T-helper 2 cell treated with Interferon-gamma antibody and Interleukin-4, amounts not matched to agents 5 μg/mL and 100 μg/mL, for 36 hours (primary cell): ENCODE data around the gene ARMCX5.
A peak's percentile ranks its signal among the peaks of the same experiment; 100 is the strongest.

ENCODE experiments used
- DNase-seq: peaks from one replicate; pipeline ENCODE4 v3.0.0; 2021; ENCODE audit warnings: low spot score
- H3K27ac Mint-ChIP-seq: one replicate; pipeline ENCODE4 v1.8.0; 2021; ENCODE audit warnings: mild to moderate bottlenecking, mixed read lengths
- H3K27me3 Mint-ChIP-seq: one replicate; pipeline ENCODE4 v1.8.0; 2021; ENCODE audit warnings: low read depth, mixed read lengths
- H3K36me3 Mint-ChIP-seq: one replicate; pipeline ENCODE4 v1.8.0; 2021; ENCODE audit warnings: low read depth, mixed read lengths
- H3K4me1 Mint-ChIP-seq: one replicate; pipeline ENCODE4 v1.8.0; 2021; ENCODE audit warnings: low read depth, mixed read lengths
- H3K4me3 Mint-ChIP-seq: one replicate; pipeline ENCODE4 v1.8.0; 2022; ENCODE audit warnings: mild to moderate bottlenecking, moderate library complexity, mixed read lengths
- H3K9me3 Mint-ChIP-seq: one replicate; pipeline ENCODE4 v1.8.0; 2021; ENCODE audit warnings: mixed read lengths

Gene ARMCX5

GRCh38 chrX:102599084-102599950 is at the start of gene ARMCX5:
ARMCX5 (plus strand) TSS chrX:102599515; CDS start chrX:102602142, 2,627 bp downstream.
- Mint-ChIP-seq H3K36me3 (peaks cover 10% of the 10 kb centered on the region), H3K27me3 (no peaks in the 10 kb centered on the region), H3K4me3 (peak within 1 kb of the TSS; percentile 98), H3K9me3 (no peaks in the 10 kb centered on the region), H3K4me1 (peaks cover 13% of the 10 kb centered on the region), H3K27ac (peak within 1 kb of the TSS; percentile 92)
- peak; percentile 59 for DNase-seq

- no peaks in the 10 kb centered on the region for H3K9me3 Mint-ChIP-seq
- H3K27me3 Mint-ChIP-seq, result peaks cover 4% of the 10 kb centered on the region
- no peaks in the 10 kb centered on the region for H3K36me3 Mint-ChIP-seq
- H3K27ac Mint-ChIP-seq, result no peak overlapping the region
- DNase-seq, result no peak
- H3K4me3 Mint-ChIP-seq, result no peak overlapping the region
- no peaks in the 10 kb centered on the region for H3K4me1 Mint-ChIP-seq
Measured at GRCh38 chrX:102558607-102559006, 40.7 kb upstream of the ARMCX5 start.

- Mint-ChIP-seq H3K9me3 (no peaks in the 10 kb centered on the region), H3K27ac (no peak overlapping the region), H3K4me3 (no peak overlapping the region), H3K27me3 (peaks cover 2% of the 10 kb centered on the region), H3K36me3 (no peaks in the 10 kb centered on the region), H3K4me1 (no peaks in the 10 kb centered on the region)
- DNase-seq, result no peak
Measured at GRCh38 chrX:102560423-102561068, 38.8 kb upstream of the ARMCX5 start.

DNA sequence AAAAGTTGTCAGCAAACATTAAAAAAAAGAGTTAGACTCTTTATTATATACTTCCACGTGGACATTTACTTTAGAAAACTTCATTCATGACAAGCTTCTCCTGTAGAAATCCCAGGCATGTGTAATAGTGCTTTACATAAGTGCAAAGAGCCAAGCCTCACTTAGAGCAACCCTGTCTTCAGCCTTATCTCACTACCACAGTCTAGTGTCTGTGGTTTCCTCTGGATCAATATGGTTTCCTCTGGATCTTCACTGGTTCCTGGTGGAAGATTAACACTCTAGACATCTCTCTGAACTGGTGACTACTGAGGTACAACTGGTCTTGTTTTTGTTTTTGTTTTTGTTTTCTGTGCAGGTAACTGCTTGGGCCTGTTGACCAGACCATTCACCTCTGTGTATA is 18.4 kb upstream of the ARMCX5 start:
- no peak overlapping the region for H3K4me3 Mint-ChIP-seq
- H3K36me3 Mint-ChIP-seq, result no peaks in the 10 kb centered on the region
- no peaks in the 10 kb centered on the region for H3K27me3 Mint-ChIP-seq

DNA sequence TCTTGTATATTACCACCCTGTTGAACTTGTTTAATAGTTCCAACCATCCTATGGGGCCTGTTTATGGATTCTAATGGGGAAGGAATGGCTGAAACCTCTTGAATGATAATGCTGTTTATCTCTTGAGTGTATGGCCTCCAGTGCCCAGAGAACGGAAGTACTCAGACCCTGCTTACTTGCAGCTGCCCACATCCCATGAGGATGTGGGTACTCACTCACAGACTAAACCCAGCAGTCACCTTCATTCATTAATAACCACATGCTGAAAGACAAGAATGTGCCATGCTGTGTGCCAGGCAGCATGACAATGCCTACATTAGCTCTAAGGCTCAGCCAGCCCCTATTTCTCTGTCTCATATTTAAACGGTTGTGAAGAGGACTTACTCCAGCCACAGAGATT is 5.9 kb upstream of the ARMCX5 start:
- Mint-ChIP-seq H3K4me1 (peaks cover 3% of the 10 kb centered on the region), H3K4me3 (no peak overlapping the region), H3K9me3 (no peaks in the 10 kb centered on the region), H3K27me3 (peaks cover 3% of the 10 kb centered on the region), H3K27ac (no peak overlapping the region), H3K36me3 (no peaks in the 10 kb centered on the region)
- no peak for DNase-seq

More for the DNA sequence above, 18.4 kb upstream of the ARMCX5 start:
- H3K4me1 Mint-ChIP-seq, result no peaks in the 10 kb centered on the region
- no peaks in the 10 kb centered on the region for H3K9me3 Mint-ChIP-seq
- DNase-seq, result no peak
- H3K27ac Mint-ChIP-seq, result no peak overlapping the region

GRCh38 chrX:102599951-102600579 is 750 bp downstream of the ARMCX5 start:
- peaks cover 10% of the 10 kb centered on the region for H3K36me3 Mint-ChIP-seq
- H3K27me3 Mint-ChIP-seq, result no peaks in the 10 kb centered on the region
- H3K4me3 Mint-ChIP-seq, result peak overlapping the region; percentile 98
- no peak for DNase-seq
- peaks cover 13% of the 10 kb centered on the region for H3K4me1 Mint-ChIP-seq
- H3K27ac Mint-ChIP-seq, result peak overlapping the region; percentile 92
- no peaks in the 10 kb centered on the region for H3K9me3 Mint-ChIP-seq

DNA sequence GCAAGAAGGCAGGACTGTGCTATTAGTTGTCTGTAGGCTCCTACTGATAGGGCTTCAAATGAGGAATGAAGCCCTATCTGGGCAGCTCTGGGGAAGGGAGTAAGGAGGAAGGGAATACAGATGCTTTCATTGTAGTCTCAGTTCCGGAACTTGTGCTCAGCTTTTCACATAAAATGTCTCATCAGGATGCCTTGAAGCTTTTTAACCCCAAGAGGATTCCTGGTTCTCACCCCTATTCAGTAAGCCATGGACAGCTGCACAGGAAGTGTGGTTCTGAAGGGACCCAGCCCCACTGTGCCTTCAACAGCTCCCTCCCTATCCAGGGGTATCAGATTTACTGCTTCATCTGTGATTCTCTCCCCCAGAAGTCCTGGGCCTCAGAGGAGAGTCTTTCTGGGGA is 5.0 kb downstream of the ARMCX5 start:
- no peak overlapping the region for H3K4me3 Mint-ChIP-seq

DNA sequence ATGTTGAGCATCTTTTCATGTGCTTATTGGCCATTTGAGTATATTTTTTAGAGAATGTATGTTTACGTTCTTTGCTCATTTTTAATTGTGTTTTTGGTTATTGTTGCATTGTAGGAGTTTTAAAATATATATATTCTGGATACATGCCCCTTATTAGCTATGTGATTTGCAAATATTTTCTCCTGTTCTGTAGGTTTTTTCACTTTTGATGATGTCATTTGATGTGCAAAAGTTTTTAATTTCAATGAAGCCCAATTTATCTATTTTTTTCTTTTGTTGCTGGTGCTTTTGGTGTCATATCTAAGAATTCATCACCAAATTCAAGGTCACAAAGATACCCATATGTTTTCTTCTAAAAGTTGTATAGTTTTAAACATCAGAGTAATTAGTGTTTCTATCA is 6.8 kb downstream of the ARMCX5 start:
- Mint-ChIP-seq H3K27ac (no peak overlapping the region), H3K4me3 (no peak overlapping the region), H3K9me3 (no peaks in the 10 kb centered on the region), H3K36me3 (peaks cover 30% of the 10 kb centered on the region), H3K4me1 (no peaks in the 10 kb centered on the region), H3K27me3 (no peaks in the 10 kb centered on the region)
- no peak for DNase-seq

More for the DNA sequence above, 5.0 kb downstream of the ARMCX5 start:
- no peak for DNase-seq
- H3K4me1 Mint-ChIP-seq, result peaks cover 9% of the 10 kb centered on the region
- H3K9me3 Mint-ChIP-seq, result no peaks in the 10 kb centered on the region
- peaks cover 22% of the 10 kb centered on the region for H3K36me3 Mint-ChIP-seq
- no peak overlapping the region for H3K27ac Mint-ChIP-seq
- no peaks in the 10 kb centered on the region for H3K27me3 Mint-ChIP-seq

- DNase-seq, result no peak
- no peak overlapping the region for H3K27ac Mint-ChIP-seq
- no peaks in the 10 kb centered on the region for H3K9me3 Mint-ChIP-seq
- H3K27me3 Mint-ChIP-seq, result no peaks in the 10 kb centered on the region
- H3K36me3 Mint-ChIP-seq, result peaks cover 24% of the 10 kb centered on the region
- H3K4me1 Mint-ChIP-seq, result no peaks in the 10 kb centered on the region
- H3K4me3 Mint-ChIP-seq, result no peak overlapping the region
Measured at GRCh38 chrX:102610905-102611304, 11.6 kb downstream of the ARMCX5 start.

DNA sequence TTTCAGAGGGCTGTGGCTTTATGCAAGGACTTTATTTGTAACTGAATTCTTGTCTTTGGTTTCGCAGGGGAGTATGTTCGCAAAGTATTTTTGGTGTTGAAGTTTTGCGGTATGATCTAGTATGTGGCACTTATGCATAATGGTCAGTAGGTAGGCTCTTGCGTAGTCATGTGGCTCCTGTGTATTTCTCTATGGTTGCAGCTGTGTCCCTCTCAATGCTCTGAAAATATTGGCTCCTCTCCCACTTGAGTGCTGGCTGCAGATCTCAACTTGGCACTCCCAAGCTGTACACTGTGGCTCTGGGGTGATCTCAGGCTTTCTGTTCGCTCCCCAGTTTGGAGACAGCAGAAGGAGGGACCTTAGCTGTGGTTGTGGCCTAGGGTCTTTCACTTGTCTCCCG is 24.8 kb downstream of the ARMCX5 start:
- Mint-ChIP-seq H3K27me3 (no peaks in the 10 kb centered on the region), H3K36me3 (peaks cover 6% of the 10 kb centered on the region), H3K4me1 (peaks cover 1% of the 10 kb centered on the region), H3K4me3 (no peak overlapping the region), H3K9me3 (peaks cover 34% of the 10 kb centered on the region), H3K27ac (no peak overlapping the region)
- no peak for DNase-seq

DNA sequence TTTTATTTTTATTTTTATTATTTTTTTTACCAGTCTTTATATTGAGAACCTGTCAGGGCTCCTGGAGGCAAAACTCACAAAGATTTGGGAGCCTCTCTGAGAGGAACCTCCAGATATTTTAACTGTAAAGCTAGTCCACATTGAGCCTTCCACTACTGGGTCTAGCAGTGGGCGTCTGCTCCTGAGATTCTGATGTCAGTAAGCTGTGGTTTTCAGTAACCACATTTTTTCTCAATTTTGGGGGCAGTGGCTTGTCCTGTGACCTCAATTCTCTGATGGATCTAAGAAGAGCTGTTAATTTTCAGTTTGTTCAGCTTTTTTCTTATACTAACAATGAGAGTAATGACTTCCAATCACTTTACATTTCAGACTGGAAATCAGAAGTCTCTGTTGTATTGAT is 28.3 kb downstream of the ARMCX5 start:
- Mint-ChIP-seq H3K27me3 (no peaks in the 10 kb centered on the region), H3K9me3 (peaks cover 7% of the 10 kb centered on the region), H3K27ac (no peak overlapping the region), H3K4me3 (no peak overlapping the region), H3K4me1 (peaks cover 1% of the 10 kb centered on the region), H3K36me3 (peaks cover 2% of the 10 kb centered on the region)
- no peak for DNase-seq

DNA sequence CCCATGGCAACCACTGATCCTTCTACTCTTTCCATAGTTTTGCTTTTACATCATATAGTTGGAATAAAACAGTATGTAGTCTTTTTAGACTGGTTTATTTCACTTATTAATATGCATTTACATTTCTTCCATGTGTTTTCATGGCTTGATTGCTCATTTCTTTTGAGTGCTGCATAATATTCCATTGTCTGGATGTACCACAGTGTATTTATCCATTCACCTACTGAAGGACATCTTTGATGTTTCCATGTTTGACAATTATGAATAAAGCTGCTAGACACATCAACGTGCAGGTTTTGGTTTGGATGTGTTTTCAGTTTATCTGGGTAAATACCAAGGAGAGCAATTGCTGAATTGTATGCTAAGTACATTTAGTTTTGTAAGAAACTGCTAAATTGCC is 38.2 kb downstream of the ARMCX5 start:
- Mint-ChIP-seq H3K4me1 (no peaks in the 10 kb centered on the region), H3K4me3 (no peak overlapping the region), H3K27ac (no peak overlapping the region), H3K27me3 (no peaks in the 10 kb centered on the region), H3K9me3 (peaks cover 4% of the 10 kb centered on the region), H3K36me3 (no peaks in the 10 kb centered on the region)
- no peak for DNase-seq

- H3K4me3 Mint-ChIP-seq, result peak overlapping the region; percentile 84
- H3K4me1 Mint-ChIP-seq, result peaks cover 4% of the 10 kb centered on the region
- peaks cover 9% of the 10 kb centered on the region for H3K27me3 Mint-ChIP-seq
- no peak overlapping the region for H3K27ac Mint-ChIP-seq
- H3K36me3 Mint-ChIP-seq, result no peaks in the 10 kb centered on the region
- DNase-seq, result no peak
- no peaks in the 10 kb centered on the region for H3K9me3 Mint-ChIP-seq
Measured at GRCh38 chrX:102650903-102651241, 51.6 kb downstream of the ARMCX5 start.
